CD4-positive, alpha-beta T cell (primary cell): ENCODE results near the gene NDUFB5. TPM values are rescaled to one million over a fixed set of nuclear protein-coding genes. Genes with fewer than 3 reads are reported as not detected.

Source experiments
- ATAC-seq: fragments of 200-7000 bp; cut with Tn5 transposase; one replicate; pipeline ENCODE4 v1.10.0; 2022; ENCODE audit warnings: mild to moderate bottlenecking; ENCODE audit not compliant: poor library complexity
- CTCF ChIA-PET: fragments of 350-600 bp; sonication (Branson Sonifier 250); formaldehyde crosslinking; loops from one replicate; lab custom pipeline; 2021; ENCODE audit warnings: antibody characterized with exemption, inconsistent platforms; lab: Charles Lee
- POLR2A ChIA-PET: fragments of 350-600 bp; sonication (Branson Sonifier 250); formaldehyde crosslinking; loops from one replicate; lab custom pipeline; 2021; ENCODE audit warnings: antibody characterized with exemption, inconsistent platforms; lab: Charles Lee
- DNase-seq, 14 experiments: peaks; one replicate each; pipeline ENCODE4 v3.0.0-alpha.2; 2013 to 2020; ENCODE audit warnings: mixed read lengths in 2 of 14
- H3K27ac ChIP-seq, 2 donors: one replicate each; pipeline versions ENCODE4 v1.5.1 to v1.7.0; 2013; ENCODE audit warnings: low read length in 2 of 2, low read depth in 1 of 2, mild to moderate bottlenecking in 1 of 2
- H3K27me3 ChIP-seq, 2 experiments: 1 replicate in 1 of 2; 2 replicates in 1 of 2; pipeline versions ENCODE4 v1.6.1 to v1.7.0; 2013; ENCODE audit warnings: low read length in 2 of 2, control low read depth in 1 of 2, mild to moderate bottlenecking in 1 of 2, moderate library complexity in 1 of 2; ENCODE audit not compliant: insufficient read depth in 2 of 2, control insufficient read depth in 1 of 2
- H3K36me3 ChIP-seq: one replicate; pipeline ENCODE4 v1.6.1; 2013; ENCODE audit warnings: low read length, control low read depth; ENCODE audit not compliant: insufficient read depth
- H3K4me1 ChIP-seq: one replicate; pipeline ENCODE4 v1.6.1; 2013; ENCODE audit warnings: low read length, control low read depth; ENCODE audit not compliant: insufficient read depth
- H3K4me3 ChIP-seq: one replicate; pipeline ENCODE4 v1.5.1; 2013; ENCODE audit warnings: mild to moderate bottlenecking, low read length, moderate library complexity
- H3K9me3 ChIP-seq, 2 experiments: 1 replicate in 1 of 2; 2 replicates in 1 of 2; pipeline versions ENCODE4 v1.6.1 to v1.7.0; 2013; ENCODE audit warnings: low read length in 2 of 2, mild to moderate bottlenecking in 2 of 2, control low read depth in 1 of 2, moderate library complexity in 1 of 2; ENCODE audit not compliant: control insufficient read depth in 1 of 2, insufficient read depth in 1 of 2
- H3K27ac Mint-ChIP-seq: one replicate; pipeline ENCODE4 v1.8.0; 2020; ENCODE audit warnings: mixed read lengths
- H3K27me3 Mint-ChIP-seq: one replicate; pipeline ENCODE4 v1.8.0; 2021; ENCODE audit warnings: mixed read lengths
- H3K36me3 Mint-ChIP-seq: one replicate; pipeline ENCODE4 v1.8.0; 2021; ENCODE audit warnings: low read depth, mixed read lengths
- H3K4me1 Mint-ChIP-seq: one replicate; pipeline ENCODE4 v1.8.0; 2021; ENCODE audit warnings: low read depth, mixed read lengths
- H3K4me3 Mint-ChIP-seq: one replicate; pipeline ENCODE4 v1.8.0; 2020; ENCODE audit warnings: mild to moderate bottlenecking, mixed read lengths
- H3K9me3 Mint-ChIP-seq: one replicate; pipeline ENCODE4 v1.8.0; 2020; ENCODE audit warnings: mixed read lengths
- CTCF ChIP-seq: fragments of 200-600 bp; IDR thresholded peaks from one replicate; pipeline ENCODE4 v1.8.0; 2022; ENCODE audit warnings: antibody characterized with exemption, mild to moderate bottlenecking
- intact Hi-C, 2 experiments: fragments of 100-400 bp; cut with DNase I in 1 of 2; cut with micrococcal nuclease in 1 of 2; formaldehyde crosslinking; loops; one replicate each; pipeline versions ENCODE4 v1.15.1 to v1.9.0; 2023 to 2025; cut with DNase I, micrococcal nuclease
- total RNA-seq, 174 experiments: library from RNA in 2 of 174; stranded (reverse) in 2 of 174; gene quantifications; one replicate each; pipeline ENCODE4 v1.2.3 and lab custom pipeline; 2021 to 2026

NDUFB5 gene
- total RNA-seq, 2 experiments from 2014 or later, result 20.3 to 24.2 TPM

GRCh38 chr3:179591313-179591712 is 13.3 kb upstream of the NDUFB5 start:
- H3K36me3 ChIP-seq, result peaks cover 80% of the 10 kb centered on the region
- CTCF ChIA-PET, result no interaction called here
- Mint-ChIP-seq H3K4me3 (no peak overlapping the region), H3K27ac (peak overlapping the region; percentile 1), H3K36me3 (peaks cover 87% of the 10 kb centered on the region), H3K27me3 (no peaks in the 10 kb centered on the region), H3K4me1 (no peaks in the 10 kb centered on the region), H3K9me3 (no peaks in the 10 kb centered on the region)
- H3K27ac ChIP-seq, result no peak overlapping the region
- no peaks in the 10 kb centered on the region for H3K9me3 ChIP-seq
- H3K27me3 ChIP-seq, result no peaks in the 10 kb centered on the region
- intact Hi-C loops, result no loop called here
- no peaks in the 10 kb centered on the region for H3K4me1 ChIP-seq
- ATAC-seq (no peak), DNase-seq (no peak)
- no peak overlapping the region for H3K4me3 ChIP-seq
- POLR2A ChIA-PET, result interaction anchor here (1.2 kb wide), 1 partner anchor 13 kb away, joined by 3 read pairs; the partner anchor contains the start of genes MRPL47 and NDUFB5
- TF ChIP-seq CTCF, result no peak

- H3K4me3 Mint-ChIP-seq, result no peak overlapping the region
- ChIA-PET CTCF (no interaction called here), POLR2A (no interaction called here)
- Histone ChIP-seq H3K4me1 (peaks cover 7% of the 10 kb centered on the region), H3K9me3 (no peaks in the 10 kb centered on the region), H3K27me3 (no peaks in the 10 kb centered on the region), H3K36me3 (peaks cover 65% of the 10 kb centered on the region), H3K27ac (no peak overlapping the region), H3K4me3 (no peak overlapping the region)
- intact Hi-C loops, result no loop called here
- H3K27ac Mint-ChIP-seq, result no peak overlapping the region
- peaks cover 77% of the 10 kb centered on the region for H3K36me3 Mint-ChIP-seq
- TF ChIP-seq CTCF, result no peak
- no peaks in the 10 kb centered on the region for H3K27me3 Mint-ChIP-seq
- H3K4me1 Mint-ChIP-seq, result peaks cover 26% of the 10 kb centered on the region
- H3K9me3 Mint-ChIP-seq, result no peaks in the 10 kb centered on the region
- ATAC-seq (no peak), DNase-seq (no peak)
Observed at GRCh38 chr3:179599531-179599930, 5.1 kb upstream of the NDUFB5 start.

GRCh38 chr3:179603321-179603720 is 1.3 kb upstream of the NDUFB5 start:
- no peak for TF ChIP-seq CTCF
- no peaks in the 10 kb centered on the region for H3K27me3 Mint-ChIP-seq
- H3K4me1 Mint-ChIP-seq, result peaks cover 51% of the 10 kb centered on the region
- Histone ChIP-seq H3K4me3 (no peak overlapping the region), H3K9me3 (no peaks in the 10 kb centered on the region), H3K27me3 (no peaks in the 10 kb centered on the region), H3K27ac (no peak overlapping the region), H3K4me1 (peaks cover 17% of the 10 kb centered on the region), H3K36me3 (peaks cover 31% of the 10 kb centered on the region)
- ATAC-seq (no peak), DNase-seq (no peak)
- peaks cover 57% of the 10 kb centered on the region for H3K36me3 Mint-ChIP-seq
- no peaks in the 10 kb centered on the region for H3K9me3 Mint-ChIP-seq
- ChIA-PET CTCF (no interaction called here), POLR2A (interaction anchor here (0.6 kb wide), 1 partner anchor 30 kb away, joined by 3 read pairs; no protein-coding TSS in a partner anchor)
- peak overlapping the region; percentile 91 for H3K4me3 Mint-ChIP-seq
- intact Hi-C loops, result loop anchor here in 1 of 2 experiments (5.0 kb wide), 2 partner anchors 256 to 456 kb away; partner anchors contain the start of genes MFN1 and PIK3CA
- H3K27ac Mint-ChIP-seq, result peak overlapping the region; percentile 95
